Fibroblast of lung (primary cell): ENCODE data around the gene TOLLIP. TPM values are rescaled to one million over a fixed set of nuclear protein-coding genes. Genes with fewer than 3 reads are reported as not detected.

ENCODE experiments used
- DNase-seq, 2 donors: peaks; one replicate each; pipeline versions ENCODE4 v3.0.0 to v3.0.0-alpha.2; 2010; ENCODE audit warnings: low read depth in 2 of 2
- H2AFZ ChIP-seq: 2 replicates; pipeline ENCODE4 v1.5.1; 2012; ENCODE audit warnings: low read length, control low read depth, inconsistent platforms
- H3K27ac ChIP-seq: 2 replicates; pipeline ENCODE4 v1.5.1; 2011; ENCODE audit warnings: low read length, control low read depth; ENCODE audit not compliant: insufficient read depth
- H3K27me3 ChIP-seq: 2 replicates; pipeline ENCODE4 v1.5.1; 2011; ENCODE audit warnings: mild to moderate bottlenecking, low read length; ENCODE audit not compliant: control insufficient read depth, insufficient read depth
- H3K36me3 ChIP-seq: 2 replicates; pipeline ENCODE4 v1.5.1; 2011; ENCODE audit warnings: low read length; ENCODE audit not compliant: control insufficient read depth, insufficient read depth
- H3K4me1 ChIP-seq: 2 replicates; pipeline ENCODE4 v1.5.1; 2011; ENCODE audit warnings: low read length; ENCODE audit not compliant: control insufficient read depth, insufficient read depth; ENCODE audit errors: extremely low read depth
- H3K4me2 ChIP-seq: 2 replicates; pipeline ENCODE4 v1.5.1; 2011; ENCODE audit warnings: low read length, control low read depth; ENCODE audit not compliant: insufficient read depth; ENCODE audit errors: extremely low read depth
- H3K4me3 ChIP-seq, 4 experiments: fragments of 200-600 bp in 1 of 4; sonication (generic) in 1 of 4; replicated peaks in 1 of 4; 2 replicates each; pipeline ENCODE4 v1.5.1; 2011 to 2016; ENCODE audit warnings: low read length in 4 of 4, low read depth in 3 of 4, mild to moderate bottlenecking in 3 of 4, control low read depth in 2 of 4, inconsistent platforms in 1 of 4, mixed read lengths in 1 of 4; ENCODE audit not compliant: insufficient read depth in 1 of 4; ENCODE audit errors: control extremely low read depth in 1 of 4
- H3K79me2 ChIP-seq: 2 replicates; pipeline ENCODE4 v1.5.1; 2012; ENCODE audit warnings: mild to moderate bottlenecking, low read length, inconsistent platforms; ENCODE audit not compliant: control insufficient read depth, insufficient read depth
- H3K9ac ChIP-seq: 2 replicates; pipeline ENCODE4 v1.5.1; 2011; ENCODE audit warnings: mild to moderate bottlenecking, low read length, control low read depth; ENCODE audit not compliant: insufficient read depth
- H3K9me3 ChIP-seq: 2 replicates; pipeline ENCODE4 v1.5.1; 2012; ENCODE audit warnings: low read depth, low read length; ENCODE audit not compliant: control insufficient read depth, insufficient read depth
- H4K20me1 ChIP-seq: 2 replicates; pipeline ENCODE4 v1.5.1; 2011; ENCODE audit warnings: low read length; ENCODE audit not compliant: control insufficient read depth, insufficient read depth; ENCODE audit errors: extremely low read depth
- CTCF ChIP-seq, 2 donors: IDR thresholded peaks in 1 of 2; conservative IDR thresholded peaks in 1 of 2; 1 replicate in 1 of 2; 2 replicates in 1 of 2; pipeline ENCODE4 v1.5.1; 2011 to 2012; ENCODE audit warnings: low read length in 2 of 2, control low read depth in 1 of 2, inconsistent platforms in 1 of 2, low read depth in 1 of 2, mild to moderate bottlenecking in 1 of 2
- EZH2 ChIP-seq: IDR thresholded peaks from 2 replicates; pipeline ENCODE4 v1.5.1; 2012; ENCODE audit warnings: low read length, control low read depth, mild to moderate bottlenecking; ENCODE audit errors: missing control alignments
- polyA plus RNA-seq, 2 donors: library from polyadenylated mRNA; depleted of rRNA in 1 of 2; stranded (reverse) in 1 of 2; unstranded in 1 of 2; fragments of >200 nt; gene quantifications; 2 replicates each; pipeline ENCODE4 v1.2.1, GENCODE V29; 2011 to 2012; ENCODE audit warnings: missing spikeins in 1 of 2
- total RNA-seq: library from RNA; depleted of rRNA; stranded (reverse); fragments of >200 nt; gene quantifications from 2 replicates; pipeline ENCODE4 v1.2.1, GENCODE V29; 2014

The TOLLIP gene
- total and polyA plus RNA-seq, 2 donors (not counting 1 experiment from before 2014, with no cell fraction given): 28.4 to 34.6 TPM

- no peaks in the 10 kb centered on the region for H3K4me1 ChIP-seq
- no peak overlapping the region for H3K4me2 ChIP-seq
- no peaks in the 10 kb centered on the region for H3K27me3 ChIP-seq
- H3K79me2 ChIP-seq: no peaks in the 10 kb centered on the region
- no peak overlapping the region for H3K4me3 ChIP-seq
- H3K9me3 ChIP-seq: no peaks in the 10 kb centered on the region
- H3K9ac ChIP-seq: no peak overlapping the region
- no peak for DNase-seq
- TF ChIP-seq EZH2 (no peak), CTCF (conservative IDR thresholded peaks at IDR 0.05 in 1 of 2, IDR thresholded peaks at IDR 0.05 in 1 of 2; ENCODE audit: low read depth in 1 of 2, low read length in 2 of 2) (no peak)
- no peak overlapping the region for H3K27ac ChIP-seq
- H2AFZ ChIP-seq: no peak overlapping the region
- no peaks in the 10 kb centered on the region for H3K36me3 ChIP-seq
- no peaks in the 10 kb centered on the region for H4K20me1 ChIP-seq
Measured at GRCh38 chr11:1225386-1226225, 83.8 kb downstream of the TOLLIP start.

DNA sequence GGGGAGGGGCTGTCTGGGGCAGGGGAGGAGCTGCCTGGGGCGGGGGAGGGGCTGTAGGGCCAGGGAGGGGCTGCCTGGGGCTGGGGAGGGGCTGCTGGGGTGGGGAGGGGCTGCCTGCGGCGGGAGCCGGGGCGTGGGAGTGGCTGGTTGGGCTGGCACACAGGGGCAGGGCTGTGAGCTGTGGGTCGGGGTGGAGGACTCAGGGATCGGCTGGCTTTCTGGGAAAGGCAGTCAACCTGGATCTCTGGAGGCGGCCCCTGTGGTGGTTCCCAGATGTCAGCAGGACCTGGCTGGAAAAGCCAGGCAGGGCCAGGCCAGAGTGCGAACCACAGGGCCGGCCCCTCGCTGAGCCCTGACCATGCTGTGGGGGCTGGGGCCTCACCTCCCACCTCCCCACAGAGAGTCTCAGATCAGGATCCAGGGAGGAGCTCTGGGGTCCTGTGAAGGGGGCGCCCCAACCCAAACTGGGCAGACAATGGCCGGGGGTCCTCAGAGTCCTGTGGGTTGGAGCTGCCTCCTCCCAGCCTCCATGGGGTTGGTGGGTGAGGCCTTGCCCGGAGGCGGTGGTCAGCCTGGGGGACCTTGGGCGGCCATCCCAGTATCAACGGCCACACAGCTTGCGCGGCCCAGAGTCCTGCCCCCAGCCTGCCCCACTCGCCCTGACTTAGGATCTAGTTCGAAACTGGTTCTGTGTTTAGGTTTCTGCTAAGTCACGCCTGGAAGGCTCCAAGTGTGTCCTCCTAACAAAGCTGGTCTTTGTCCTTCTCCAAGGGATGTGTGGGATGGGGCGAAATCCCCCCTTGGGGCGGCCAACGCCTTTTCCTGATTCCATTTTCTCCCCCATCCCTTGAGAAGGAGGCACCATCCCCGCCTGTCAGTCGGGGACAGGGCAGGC, 84.7 kb downstream of the TOLLIP start:
- Histone ChIP-seq H3K36me3 (no peaks in the 10 kb centered on the region), H3K79me2 (no peaks in the 10 kb centered on the region), H3K9ac (no peak overlapping the region), H3K4me3 (no peak overlapping the region), H4K20me1 (no peaks in the 10 kb centered on the region), H3K4me1 (no peaks in the 10 kb centered on the region), H3K27ac (no peak overlapping the region), H3K9me3 (no peaks in the 10 kb centered on the region), H3K27me3 (no peaks in the 10 kb centered on the region), H3K4me2 (no peak overlapping the region), H2AFZ (no peak overlapping the region)
- DNase-seq: no peak
- TF ChIP-seq CTCF (conservative IDR thresholded peaks at IDR 0.05 in 1 of 2, IDR thresholded peaks at IDR 0.05 in 1 of 2; ENCODE audit: low read depth in 1 of 2, low read length in 2 of 2): no peak
- TF ChIP-seq EZH2: no peak

Other genes with a start within 250 kb of the TOLLIP start
- gene MUC2, start 234.8 kb downstream of the TOLLIP start, total RNA-seq: not detected in 2 replicates
- gene MUC2, start 234.8 kb downstream of the TOLLIP start, polyA plus RNA-seq: not detected in 2 replicates
- gene MUC5AC, start 151.7 kb downstream of the TOLLIP start, total RNA-seq: not detected in 2 replicates
- not detected in 2 replicates for gene MUC5AC, start 151.7 kb downstream of the TOLLIP start, polyA plus RNA-seq
- not detected in 2 replicates for gene MUC5B, start 86.6 kb downstream of the TOLLIP start, total RNA-seq
- not detected in 2 replicates for gene MUC5B, start 86.6 kb downstream of the TOLLIP start, polyA plus RNA-seq
- 0.26 and 0.33 TPM in 2 replicates for gene BRSK2, start 80.3 kb upstream of the TOLLIP start, total RNA-seq
- gene BRSK2, start 80.3 kb upstream of the TOLLIP start, polyA plus RNA-seq: 0.05 and 0.11 TPM in 2 replicates
- 29.3 and 30.1 TPM in 2 replicates for gene MOB2, start 177.1 kb upstream of the TOLLIP start, total RNA-seq
- gene MOB2, start 177.1 kb upstream of the TOLLIP start, polyA plus RNA-seq: 13.1 and 17.1 TPM in 2 replicates